Testis (tissue), 2 donors: ENCODE data around the gene RNF157.

Experiments used
- CTCF ChIP-seq, 3 experiments: fragments of 450-650 bp in 2 of 3; fragments of 200-600 bp in 1 of 3; sonication (generic) in 1 of 3; IDR thresholded peaks; one replicate each; pipeline ENCODE4 v1.5.1; 2016 to 2019; ENCODE audit warnings: antibody characterized with exemption in 3 of 3, mild to moderate bottlenecking in 2 of 3, moderate library complexity in 1 of 3
- POLR2A ChIP-seq: fragments of 450-650 bp; IDR thresholded peaks from one replicate; pipeline ENCODE4 v1.6.1; 2017; ENCODE audit warnings: antibody characterized with exemption, mild to moderate bottlenecking, moderate library complexity

DNA sequence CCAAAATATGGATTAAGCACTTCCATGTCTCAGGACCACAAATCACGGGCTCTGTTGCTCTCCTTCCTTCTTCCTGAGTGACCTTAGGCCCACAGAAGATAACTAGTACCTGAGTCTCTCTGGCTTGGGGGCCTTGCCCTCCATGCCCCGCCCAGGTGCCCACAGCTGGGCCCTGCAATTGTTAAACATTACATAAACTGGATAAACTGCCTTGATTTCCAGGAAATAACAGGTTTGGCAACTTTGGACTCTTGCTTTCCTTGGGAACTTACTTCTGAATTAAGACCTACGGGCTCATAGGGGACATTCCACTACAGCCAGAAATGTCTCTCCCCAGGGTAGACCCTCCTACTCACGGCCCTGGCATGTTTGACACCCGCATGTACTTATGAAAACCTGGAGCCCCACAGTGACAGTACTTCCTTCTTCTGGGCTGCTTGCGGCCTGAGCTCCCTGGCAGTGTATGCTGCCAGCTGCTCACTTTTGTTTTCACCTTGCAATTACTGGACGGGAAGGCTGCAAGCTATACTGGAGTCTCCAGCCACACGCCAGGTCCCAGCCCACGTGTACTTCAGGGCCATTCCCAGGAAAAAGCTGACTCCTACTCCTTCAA, 22.5 kb upstream of the RNF157 start:
- TF ChIP-seq POLR2A: no peak
- no peak for TF ChIP-seq CTCF (IDR thresholded peaks at IDR 0.05)
